Fibroblast of skin of left biceps (primary cell): ENCODE data around the gene RPS6KA2.
"Not testable (repeated sequence)": the region's sequence is repeated elsewhere in the genome, so short reads cannot be mapped to it uniquely, and the experiment has no call there.

Experiments used
- DNase-seq, 2 experiments: peaks; one replicate each; pipeline ENCODE4 v3.0.0-alpha.2; 2013; ENCODE audit warnings: low read depth in 2 of 2

The RPS6KA2 gene

GRCh38 chr6:166635013-166635970 is 8.2 kb upstream of the RPS6KA2 start:
- DNase-seq, result no peak

GRCh38 chr6:166634581-166634980 is 7.5 kb upstream of the RPS6KA2 start:
- DNase-seq, result not testable (repeated sequence)

DNA sequence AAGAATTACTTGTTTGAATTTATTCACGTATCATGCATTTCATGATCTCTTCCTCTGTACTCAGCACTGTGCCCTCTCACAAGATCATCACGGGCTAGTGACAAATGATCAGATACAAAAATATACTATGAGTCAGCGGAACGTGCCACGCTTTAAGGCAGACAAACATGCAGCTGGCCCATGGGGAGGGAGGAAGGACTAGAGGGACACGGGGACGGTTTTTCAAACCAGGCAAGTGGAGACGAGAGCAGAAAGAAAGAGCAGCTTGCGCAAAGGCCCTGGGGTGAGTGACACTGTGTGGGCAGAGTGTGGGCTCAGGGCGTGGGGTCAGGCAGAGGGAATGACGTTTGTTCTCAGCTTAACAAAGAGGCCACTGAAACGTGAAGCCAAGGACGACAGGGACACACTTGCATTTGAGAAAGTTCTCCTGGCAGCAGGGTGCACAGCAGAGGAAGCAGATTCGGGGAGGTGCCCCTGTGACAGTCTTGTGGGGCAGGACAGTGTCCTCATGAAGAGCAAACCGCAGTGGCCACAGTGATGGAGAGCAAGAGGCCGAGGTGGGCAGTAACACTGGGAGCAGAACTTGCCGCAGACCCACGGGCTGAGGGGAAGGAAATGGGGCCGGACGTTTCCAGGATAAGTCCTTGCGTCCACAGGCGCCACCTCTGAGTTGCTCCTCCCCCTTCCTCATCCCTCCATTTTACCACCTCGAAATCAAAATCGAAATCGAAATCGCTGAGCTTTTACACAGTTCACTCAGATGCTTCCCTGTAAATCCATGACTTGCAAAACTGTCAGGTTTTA is 6.9 kb upstream of the RPS6KA2 start:
- DNase-seq, result no peak

DNA sequence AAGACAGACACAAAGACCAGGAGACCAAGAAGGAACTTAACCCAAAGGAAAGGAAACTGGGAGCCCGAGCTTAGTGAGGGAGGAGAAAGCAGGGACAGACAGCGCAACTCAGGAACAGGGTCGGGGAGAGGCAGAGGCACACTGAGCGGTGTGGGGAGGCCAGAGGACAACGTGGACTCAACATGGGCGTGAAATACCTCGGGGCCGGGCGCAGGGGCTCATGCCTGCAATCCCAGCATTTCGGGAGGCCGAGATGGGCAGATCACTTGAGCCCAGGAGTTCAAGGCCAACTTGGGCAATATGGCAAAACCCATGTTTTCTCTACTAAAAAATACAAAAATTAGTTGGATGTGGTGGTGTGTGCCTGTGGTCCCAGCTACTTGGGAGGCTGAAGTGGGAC is 5.7 kb upstream of the RPS6KA2 start:
- no peak for DNase-seq

DNA sequence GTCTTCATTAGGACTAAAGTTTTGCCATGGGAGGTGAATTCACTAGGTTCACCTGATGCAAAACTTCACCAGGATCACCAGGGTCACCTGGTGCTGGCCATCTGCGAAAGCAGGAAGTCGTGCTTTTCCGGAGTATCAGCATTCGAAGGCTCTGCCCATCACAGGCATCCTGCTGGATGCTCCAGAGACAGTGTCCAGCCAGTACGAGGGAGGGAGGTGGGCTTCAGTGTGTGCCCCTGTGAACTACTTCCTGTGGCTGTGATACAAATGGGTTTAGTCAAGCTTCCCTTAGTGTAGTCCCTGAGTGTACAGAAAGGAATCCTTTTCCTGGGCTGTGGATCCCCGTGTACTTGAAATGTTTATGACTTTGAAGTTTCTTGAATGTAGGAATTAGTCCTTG is 3.4 kb upstream of the RPS6KA2 start:
- DNase-seq, result no peak

DNA sequence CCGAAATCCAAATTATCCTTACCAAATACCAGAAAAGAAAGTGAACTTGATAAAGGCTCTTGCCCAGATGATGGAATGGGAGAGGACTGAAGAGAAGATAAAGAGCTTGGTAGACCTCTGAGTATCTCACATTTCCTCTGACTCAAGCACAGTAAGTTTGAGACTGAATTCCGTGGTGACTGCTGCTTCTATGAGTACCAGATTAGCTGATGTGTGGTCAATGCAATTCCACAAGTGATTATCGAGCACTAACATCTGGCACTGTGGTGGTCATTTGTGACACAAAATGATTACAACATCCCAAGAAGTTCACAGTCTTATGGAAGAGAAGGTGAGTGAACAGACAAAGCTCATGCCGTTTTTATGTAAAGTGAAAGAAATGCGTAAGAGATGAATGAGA is 2.6 kb upstream of the RPS6KA2 start:
- no peak for DNase-seq

- no peak for DNase-seq
Observed at GRCh38 chr6:166627875-166628801, 1.1 kb upstream of the RPS6KA2 start.

GRCh38 chr6:166626177-166627032 is 646 bp downstream of the RPS6KA2 start:
- no peak for DNase-seq

- DNase-seq, result no peak
Observed at GRCh38 chr6:166625356-166625755, 1.7 kb downstream of the RPS6KA2 start.

- DNase-seq, result peak; percentile 77 to 78
Observed at GRCh38 chr6:166624275-166624674, 2.8 kb downstream of the RPS6KA2 start.

DNA sequence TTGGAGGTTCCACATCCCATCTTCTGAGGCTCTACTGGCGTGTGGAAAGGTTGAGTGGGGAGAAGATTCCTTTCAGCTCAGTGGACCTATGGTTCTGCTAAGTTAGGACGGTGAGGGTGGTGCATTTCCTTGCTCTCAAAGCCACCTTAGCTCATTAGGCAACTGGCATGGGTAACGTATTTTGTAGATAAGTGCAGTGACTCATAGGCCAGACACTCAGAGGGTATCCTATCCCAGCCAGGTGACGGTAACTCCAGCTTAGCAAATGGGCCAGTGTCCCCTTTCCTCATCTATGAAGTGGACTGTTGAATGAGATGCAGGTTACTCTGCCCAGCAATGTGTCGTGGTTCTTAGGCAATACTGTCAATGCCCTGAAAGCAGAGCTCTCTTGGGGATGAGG is 3.7 kb downstream of the RPS6KA2 start:
- DNase-seq, result no peak

DNA sequence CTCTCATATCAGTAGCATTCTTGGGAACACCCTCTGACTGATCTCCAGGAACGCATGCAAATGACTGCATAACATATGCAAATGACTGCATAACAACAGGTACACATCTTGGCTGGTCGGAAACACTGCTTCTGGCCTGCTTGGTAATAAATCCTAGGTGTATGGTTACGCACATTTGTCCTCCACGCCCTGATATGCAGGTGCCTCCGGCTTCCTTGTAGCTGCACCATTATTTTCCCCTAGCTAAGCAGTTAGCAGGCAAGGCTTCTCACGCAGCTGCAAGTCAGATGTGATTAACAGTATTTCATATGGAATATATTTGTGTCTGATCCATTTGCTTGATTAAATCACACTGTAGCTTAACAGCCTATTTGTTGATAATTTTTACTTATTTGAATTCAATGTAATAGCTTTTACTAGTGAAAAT is 5.9 kb downstream of the RPS6KA2 start:
- DNase-seq, result no peak

DNA sequence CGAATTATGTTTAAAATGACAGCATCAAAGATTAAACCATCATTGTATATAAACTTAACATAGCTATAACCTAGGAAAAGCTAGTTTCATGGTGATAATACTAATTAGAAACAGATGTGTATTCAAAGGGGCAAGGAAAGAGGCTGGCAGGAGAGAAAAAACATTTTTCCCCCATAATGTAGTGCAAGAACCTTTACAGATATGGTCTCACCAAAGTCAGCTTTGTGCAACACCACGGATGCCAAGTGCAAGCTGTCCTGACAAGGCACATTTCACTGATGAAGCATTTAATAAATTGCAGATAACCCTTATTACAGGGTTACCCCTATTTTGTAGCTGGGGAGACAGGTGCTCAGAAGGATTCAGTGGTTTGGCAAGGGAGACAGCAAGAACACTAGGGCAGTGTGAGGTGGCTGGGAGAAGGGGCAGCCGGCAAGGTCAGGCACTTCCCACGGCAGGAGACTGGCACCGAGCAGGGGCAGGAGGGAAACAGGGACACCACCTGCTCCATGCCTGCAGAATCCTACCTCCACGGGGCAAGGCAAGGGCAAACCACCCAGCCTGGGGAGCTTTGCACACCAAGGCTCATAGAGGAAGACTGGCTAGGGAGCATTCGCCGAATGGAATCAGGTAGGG is 6.5 kb downstream of the RPS6KA2 start:
- DNase-seq, result no peak

DNA sequence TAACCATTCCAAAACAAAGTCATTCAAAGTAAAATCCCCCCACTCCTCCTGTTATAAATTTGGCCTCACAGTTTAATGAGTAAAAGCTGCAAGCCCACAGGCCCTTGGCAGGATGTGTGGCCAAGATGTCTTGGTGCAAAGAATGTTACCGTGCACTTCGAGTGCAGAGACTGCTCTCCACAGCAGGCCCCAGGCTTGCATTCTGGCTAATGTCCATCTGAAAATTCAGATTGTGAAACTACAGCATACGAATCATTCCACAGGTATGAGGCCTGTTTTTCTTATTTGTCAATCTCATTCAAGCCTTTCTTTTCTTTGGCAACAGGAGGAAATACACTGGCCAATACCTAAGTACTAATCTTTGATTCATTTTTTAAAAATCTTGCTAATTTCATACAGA is 7.1 kb downstream of the RPS6KA2 start:
- DNase-seq, result peak; percentile 99

GRCh38 chr6:166618866-166619761 is 7.9 kb downstream of the RPS6KA2 start:
- DNase-seq, result peak; percentile 55 to 66

DNA sequence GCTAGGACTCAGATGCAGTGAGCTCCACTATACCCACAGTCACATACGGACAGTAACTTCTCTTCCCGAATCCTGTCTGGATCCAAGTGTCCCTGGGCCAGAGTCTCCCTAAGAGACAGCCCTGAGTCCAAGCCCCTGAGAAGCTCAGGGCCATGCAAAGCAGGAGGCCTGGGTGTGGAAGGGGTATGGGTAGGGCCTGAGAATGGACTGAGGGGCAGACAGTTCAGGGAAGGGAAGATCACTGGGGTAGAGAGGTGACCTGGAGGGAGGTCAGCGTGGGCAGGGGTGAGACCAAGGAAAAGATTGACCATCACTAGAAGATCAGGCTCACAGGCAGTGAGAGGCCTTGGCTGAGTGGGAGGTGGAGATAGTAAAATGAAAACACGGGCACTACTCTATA is 8.8 kb downstream of the RPS6KA2 start:
- no peak for DNase-seq

DNA sequence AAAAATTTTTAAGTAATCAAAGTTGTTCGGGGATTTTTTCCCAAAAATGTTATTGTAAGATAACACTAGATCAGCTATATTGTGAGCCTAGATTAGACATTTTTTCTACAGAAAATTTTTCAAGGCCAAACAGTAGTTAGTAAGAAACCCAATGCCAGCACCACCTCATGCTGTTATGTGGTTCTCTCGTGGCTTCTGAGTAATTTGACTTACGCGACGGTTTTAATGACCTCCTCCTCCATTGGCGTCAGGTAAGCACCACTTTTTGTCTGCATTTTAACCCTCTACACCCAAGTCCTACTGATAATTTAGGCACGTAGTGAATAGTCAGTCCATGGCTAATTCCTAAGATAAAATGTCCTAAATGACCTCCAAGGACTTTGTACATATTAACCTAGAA is 9.7 kb downstream of the RPS6KA2 start:
- DNase-seq, result no peak

- DNase-seq, result no peak
Observed at GRCh38 chr6:166616261-166617238, 10.5 kb downstream of the RPS6KA2 start.
